Osteoblast (primary cell): ENCODE results near the gene EN2. TPM values are rescaled to one million over a fixed set of nuclear protein-coding genes. Genes with fewer than 3 reads are reported as not detected.

Experiments used
- DNase-seq: peaks from one replicate; pipeline ENCODE4 v3.0.0; 2011; ENCODE audit warnings: low spot score, mixed read lengths; ENCODE audit not compliant: insufficient read length; ENCODE audit errors: missing footprints
- H2AFZ ChIP-seq: 2 replicates; pipeline ENCODE4 v1.6.0; 2011; ENCODE audit warnings: mild to moderate bottlenecking, low read length
- H3K27ac ChIP-seq: 2 replicates; pipeline ENCODE4 v1.5.1; 2011; ENCODE audit warnings: mild to moderate bottlenecking, low read depth, low read length, moderate library complexity
- H3K27me3 ChIP-seq: 2 replicates; pipeline ENCODE4 v1.6.0; 2012; ENCODE audit warnings: mild to moderate bottlenecking, control low read depth, inconsistent platforms, low read length, moderate library complexity; ENCODE audit not compliant: insufficient read depth
- H3K36me3 ChIP-seq: 2 replicates; pipeline ENCODE4 v1.5.1; 2011; ENCODE audit warnings: mild to moderate bottlenecking, low read length, control low read depth, moderate library complexity; ENCODE audit not compliant: insufficient read depth
- H3K4me1 ChIP-seq: 2 replicates; pipeline ENCODE4 v1.5.1; 2011; ENCODE audit warnings: mild to moderate bottlenecking, low read length, control low read depth, moderate library complexity; ENCODE audit not compliant: insufficient read depth
- H3K4me2 ChIP-seq: 2 replicates; pipeline ENCODE4 v1.6.0; 2011; ENCODE audit warnings: mild to moderate bottlenecking, low read length; ENCODE audit not compliant: insufficient read depth
- H3K4me3 ChIP-seq: fragments of 200-600 bp; sonication (generic); 3 replicates; pipeline ENCODE4 v1.5.1; 2012; ENCODE audit warnings: mild to moderate bottlenecking, low read length, inconsistent platforms; ENCODE audit not compliant: insufficient read depth
- H3K79me2 ChIP-seq: 2 replicates; pipeline ENCODE4 v1.6.0; 2012; ENCODE audit warnings: mild to moderate bottlenecking, low read length, control low read depth, inconsistent platforms; ENCODE audit not compliant: insufficient read depth
- H3K9me3 ChIP-seq: 2 replicates; pipeline ENCODE4 v1.5.1; 2011; ENCODE audit warnings: low read depth, low read length, control low read depth
- H4K20me1 ChIP-seq: 2 replicates; pipeline ENCODE4 v1.6.0; 2012; ENCODE audit warnings: mild to moderate bottlenecking, low read length, control low read depth; ENCODE audit not compliant: insufficient read depth
- total RNA-seq: library from RNA; depleted of rRNA; stranded (reverse); fragments of >200 nt; gene quantifications from 2 replicates; pipeline ENCODE4 v1.2.3, GENCODE V29; 2012
- TF ChIP-seq, protein P1 (sequence below): IDR thresholded peaks from 2 replicates; pipeline ENCODE4 v1.5.1; 2011; ENCODE audit warnings: mild to moderate bottlenecking, low read depth, low read length, moderate library complexity; ENCODE audit errors: extremely low read depth

Gene EN2
- total RNA-seq, 1 donor = under 0.01 TPM

DNA sequence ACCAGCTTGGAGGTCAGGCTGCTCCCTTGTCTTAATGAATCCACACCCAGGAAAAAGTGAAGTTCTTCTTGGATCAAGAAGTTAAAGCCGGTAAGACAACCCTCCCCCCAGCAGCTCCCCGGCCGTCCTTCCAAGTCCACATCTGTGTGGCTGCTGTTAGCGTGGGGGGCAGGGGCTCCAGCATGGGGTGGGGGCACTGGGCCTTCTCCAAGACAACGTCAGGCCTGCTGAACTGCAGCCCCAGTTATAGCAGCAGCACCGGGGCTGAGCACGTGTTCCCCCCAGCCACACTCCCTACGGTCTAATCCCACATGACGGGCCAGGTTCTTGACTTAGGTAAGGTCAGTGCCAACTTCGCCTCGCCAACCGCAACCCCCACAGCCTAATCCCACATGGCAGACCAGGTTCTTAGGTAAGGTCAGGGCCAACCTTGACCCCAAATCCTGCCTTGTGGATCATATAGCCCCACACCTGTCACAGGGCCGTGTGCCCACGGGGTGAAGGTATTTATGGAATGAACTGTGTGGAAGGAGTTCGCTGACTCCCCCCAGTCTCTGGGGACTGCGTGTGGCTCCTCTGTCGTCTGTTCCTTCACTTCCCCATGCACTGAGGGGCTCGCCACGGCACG is 30.4 kb upstream of the EN2 start:
- Histone ChIP-seq H3K4me1 (no peaks in the 10 kb centered on the region), H4K20me1 (no peaks in the 10 kb centered on the region), H3K9me3 (no peaks in the 10 kb centered on the region), H3K27me3 (peaks cover 4% of the 10 kb centered on the region), H3K4me3 (no peak overlapping the region), H3K4me2 (no peak overlapping the region), H2AFZ (no peak overlapping the region), H3K36me3 (no peaks in the 10 kb centered on the region), H3K27ac (no peak overlapping the region), H3K79me2 (no peaks in the 10 kb centered on the region)
- TF ChIP-seq, protein P1, sequence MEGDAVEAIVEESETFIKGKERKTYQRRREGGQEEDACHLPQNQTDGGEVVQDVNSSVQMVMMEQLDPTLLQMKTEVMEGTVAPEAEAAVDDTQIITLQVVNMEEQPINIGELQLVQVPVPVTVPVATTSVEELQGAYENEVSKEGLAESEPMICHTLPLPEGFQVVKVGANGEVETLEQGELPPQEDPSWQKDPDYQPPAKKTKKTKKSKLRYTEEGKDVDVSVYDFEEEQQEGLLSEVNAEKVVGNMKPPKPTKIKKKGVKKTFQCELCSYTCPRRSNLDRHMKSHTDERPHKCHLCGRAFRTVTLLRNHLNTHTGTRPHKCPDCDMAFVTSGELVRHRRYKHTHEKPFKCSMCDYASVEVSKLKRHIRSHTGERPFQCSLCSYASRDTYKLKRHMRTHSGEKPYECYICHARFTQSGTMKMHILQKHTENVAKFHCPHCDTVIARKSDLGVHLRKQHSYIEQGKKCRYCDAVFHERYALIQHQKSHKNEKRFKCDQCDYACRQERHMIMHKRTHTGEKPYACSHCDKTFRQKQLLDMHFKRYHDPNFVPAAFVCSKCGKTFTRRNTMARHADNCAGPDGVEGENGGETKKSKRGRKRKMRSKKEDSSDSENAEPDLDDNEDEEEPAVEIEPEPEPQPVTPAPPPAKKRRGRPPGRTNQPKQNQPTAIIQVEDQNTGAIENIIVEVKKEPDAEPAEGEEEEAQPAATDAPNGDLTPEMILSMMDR = no peak
- no peak for DNase-seq

DNA sequence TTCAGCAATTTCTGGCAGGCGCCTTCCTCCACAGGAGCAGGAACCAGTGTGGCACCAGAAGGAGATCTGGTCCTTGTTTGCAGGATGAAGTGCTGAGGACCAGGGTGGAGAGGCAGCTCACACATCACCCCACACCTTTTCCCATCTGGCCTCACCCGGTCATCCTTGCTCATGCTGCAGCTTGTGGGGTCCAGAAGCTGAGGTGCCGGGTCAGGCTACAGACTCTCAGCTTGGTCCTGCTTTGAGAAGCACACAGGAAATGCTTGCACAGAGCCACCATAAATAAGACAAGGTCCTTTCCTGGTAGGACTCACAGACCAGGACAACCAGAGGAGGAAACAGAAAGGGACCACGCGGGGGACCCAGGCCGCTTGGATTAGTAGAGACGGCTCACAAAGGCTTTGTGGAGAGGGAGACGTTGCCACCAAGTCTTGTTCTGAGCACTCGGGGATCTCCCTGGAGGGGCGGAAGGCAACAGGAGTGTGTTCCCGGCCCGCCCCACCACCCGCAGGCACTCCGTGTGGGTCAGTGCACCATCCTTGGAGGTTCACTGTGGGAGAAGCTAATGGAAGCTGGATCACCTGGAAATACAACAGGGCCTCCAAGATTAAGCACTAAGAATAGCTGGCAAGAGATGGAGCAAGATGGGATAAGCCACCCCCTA is 29.6 kb upstream of the EN2 start:
- no peaks in the 10 kb centered on the region for H3K4me1 ChIP-seq
- H4K20me1 ChIP-seq = no peaks in the 10 kb centered on the region
- no peaks in the 10 kb centered on the region for H3K9me3 ChIP-seq
- H2AFZ ChIP-seq = no peak overlapping the region
- H3K79me2 ChIP-seq = no peaks in the 10 kb centered on the region
- no peak overlapping the region for H3K4me3 ChIP-seq
- DNase-seq = peak; percentile 43
- H3K36me3 ChIP-seq = no peaks in the 10 kb centered on the region
- H3K4me2 ChIP-seq = no peak overlapping the region
- no peak overlapping the region for H3K27ac ChIP-seq
- TF ChIP-seq, protein P1 = no peak
- peaks cover 4% of the 10 kb centered on the region for H3K27me3 ChIP-seq

DNA sequence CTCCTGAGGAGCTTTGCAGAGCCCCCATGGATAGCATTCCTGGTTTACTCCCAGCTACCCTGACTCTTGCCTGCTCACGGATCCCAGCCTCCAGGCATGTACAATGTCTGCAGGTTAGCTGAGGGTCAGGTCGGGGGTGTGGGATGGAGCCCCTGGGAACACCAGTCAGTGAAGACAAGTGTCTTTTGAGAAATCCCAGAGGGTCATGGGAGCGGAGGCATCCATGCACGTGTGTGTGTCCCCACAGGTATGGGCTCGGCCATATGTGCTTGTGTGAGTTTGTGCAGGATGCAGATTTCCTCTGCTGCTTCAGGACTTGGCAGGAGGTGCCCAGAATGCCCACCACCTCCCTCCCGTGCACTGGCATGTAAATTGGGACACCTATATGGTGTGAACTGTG is 28.3 kb upstream of the EN2 start:
- peaks cover 4% of the 10 kb centered on the region for H3K27me3 ChIP-seq
- TF ChIP-seq, protein P1 = no peak

DNA sequence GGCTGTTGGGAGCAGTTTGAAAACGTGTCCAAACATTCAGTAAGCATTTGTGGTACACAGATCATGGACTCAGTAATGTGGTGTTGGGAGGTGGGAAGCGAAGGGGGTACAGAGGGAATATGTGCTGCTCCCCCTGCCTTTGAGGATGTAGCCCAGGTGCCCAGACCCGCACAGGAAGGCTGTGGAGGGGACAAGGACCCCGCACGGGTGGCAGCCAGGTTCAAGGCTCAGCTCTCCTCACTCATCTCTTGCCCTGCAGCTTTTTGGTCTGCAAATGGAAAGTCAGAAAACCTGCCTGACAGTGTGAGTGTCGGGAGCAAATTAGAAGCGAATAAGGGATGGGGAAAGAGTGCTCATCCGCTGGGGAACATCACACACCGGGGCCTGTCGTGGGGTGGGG is 27.3 kb upstream of the EN2 start:
- H3K27me3 ChIP-seq = peaks cover 4% of the 10 kb centered on the region
- no peak for DNase-seq

More for the DNA sequence above, 28.3 kb upstream of the EN2 start:
- no peaks in the 10 kb centered on the region for H3K4me1 ChIP-seq
- no peak overlapping the region for H3K27ac ChIP-seq
- H3K4me2 ChIP-seq = no peak overlapping the region
- no peaks in the 10 kb centered on the region for H4K20me1 ChIP-seq
- H3K9me3 ChIP-seq = no peaks in the 10 kb centered on the region
- no peaks in the 10 kb centered on the region for H3K79me2 ChIP-seq
- DNase-seq = no peak
- H3K36me3 ChIP-seq = no peaks in the 10 kb centered on the region
- H3K4me3 ChIP-seq = no peak overlapping the region
- no peak overlapping the region for H2AFZ ChIP-seq

More for the DNA sequence above, 27.3 kb upstream of the EN2 start:
- Histone ChIP-seq H2AFZ (no peak overlapping the region), H3K4me3 (no peak overlapping the region), H3K79me2 (no peaks in the 10 kb centered on the region), H3K4me2 (no peak overlapping the region), H3K36me3 (no peaks in the 10 kb centered on the region), H4K20me1 (no peaks in the 10 kb centered on the region), H3K4me1 (no peaks in the 10 kb centered on the region), H3K27ac (no peak overlapping the region), H3K9me3 (no peaks in the 10 kb centered on the region)
- TF ChIP-seq, protein P1 = no peak
